ENCODE measurements around the gene HOXD13.
A peak's percentile ranks its signal among the peaks of the same experiment; 100 is the strongest.

The HOXD13 gene

GRCh38 chr2:176105078-176105729, 12.7 kb downstream of the HOXD13 start:
- no peak for DNase-seq (ENCODE audit: low read depth, low spot score)

- no peak for DNase-seq (ENCODE audit: low read depth, low spot score)
These were observed 13.4 kb downstream of the HOXD13 start for GRCh38 chr2:176105730-176106580.

GRCh38 chr2:176106581-176107539, 14.3 kb downstream of the HOXD13 start, which contains the start of gene HOXD11:
Gene HOXD11, plus strand, starts transcription at chr2:176107280. Its CDS starts 76 bp downstream, at chr2:176107356.
- no peak for DNase-seq (ENCODE audit: low read depth, low spot score)

GRCh38 chr2:176107731-176108181, 15.2 kb downstream of the HOXD13 start:
- DNase-seq (ENCODE audit: low read depth, low spot score): no peak

GRCh38 chr2:176109192-176109901, 16.8 kb downstream of the HOXD13 start:
- DNase-seq (ENCODE audit: low read depth, low spot score): no peak

- DNase-seq (ENCODE audit: low read depth, low spot score): no peak
These were observed 17.4 kb downstream of the HOXD13 start for GRCh38 chr2:176109946-176110345.

GRCh38 chr2:176110415-176111308, 18.1 kb downstream of the HOXD13 start:
- DNase-seq (ENCODE audit: low read depth, low spot score): no peak

GRCh38 chr2:176111309-176111663, 18.8 kb downstream of the HOXD13 start:
- DNase-seq (ENCODE audit: low read depth, low spot score): peak; percentile 54

- DNase-seq (ENCODE audit: low read depth, low spot score): no peak
These were observed 19.4 kb downstream of the HOXD13 start for GRCh38 chr2:176111846-176112374.

- DNase-seq (ENCODE audit: low read depth, low spot score): no peak
These were observed 20.1 kb downstream of the HOXD13 start for GRCh38 chr2:176112375-176113302.

GRCh38 chr2:176114120-176114929, 21.8 kb downstream of the HOXD13 start:
- DNase-seq (ENCODE audit: low read depth, low spot score): no peak

- DNase-seq (ENCODE audit: low read depth, low spot score): no peak
These were observed 22.6 kb downstream of the HOXD13 start for GRCh38 chr2:176114930-176115625.

GRCh38 chr2:176115883-176116813, 23.6 kb downstream of the HOXD13 start, which contains the start of gene HOXD10:
Gene HOXD10, plus strand, starts transcription at chr2:176116778. Its CDS starts 56 bp downstream, at chr2:176116834.
- no peak for DNase-seq (ENCODE audit: low read depth, low spot score)

GRCh38 chr2:176117162-176117822, 24.8 kb downstream of the HOXD13 start:
- DNase-seq (ENCODE audit: low read depth, low spot score): no peak

- DNase-seq (ENCODE audit: low read depth, low spot score): no peak
These were observed 25.4 kb downstream of the HOXD13 start for GRCh38 chr2:176117823-176118371.

All from astrocyte of the hippocampus (primary cell).